ENCODE data around the gene VDAC1.
A peak's percentile ranks its signal among the peaks of the same experiment; 100 is the strongest.

VDAC1 gene

GRCh38 chr5:133933169-133933509, 71.6 kb downstream of the VDAC1 start:
- no peak for TF ChIP-seq CTCF (IDR thresholded peaks at IDR 0.05; ENCODE audit: extremely low read depth, missing control alignments)

GRCh38 chr5:133932441-133933168, 72.2 kb downstream of the VDAC1 start:
- no peak for TF ChIP-seq CTCF (IDR thresholded peaks at IDR 0.05; ENCODE audit: extremely low read depth, missing control alignments)
- DNase-seq (ENCODE audit: low spot score) = no peak

More at GRCh38 chr5:133933169-133933509, 71.6 kb downstream of the VDAC1 start:
- DNase-seq (ENCODE audit: low spot score) = no peak

- no peak for TF ChIP-seq CTCF (IDR thresholded peaks at IDR 0.05; ENCODE audit: extremely low read depth, missing control alignments)
- no peak for DNase-seq (ENCODE audit: low spot score)
These were observed 73.2 kb downstream of the VDAC1 start for GRCh38 chr5:133931546-133931945.

GRCh38 chr5:133930813-133931090, 74.0 kb downstream of the VDAC1 start:
- no peak for DNase-seq (ENCODE audit: low spot score)
- no peak for TF ChIP-seq CTCF (IDR thresholded peaks at IDR 0.05; ENCODE audit: extremely low read depth, missing control alignments)

- DNase-seq (ENCODE audit: low spot score) = peak; percentile 62
- TF ChIP-seq CTCF (IDR thresholded peaks at IDR 0.05; ENCODE audit: extremely low read depth, missing control alignments) = no peak
These were observed 74.5 kb downstream of the VDAC1 start for GRCh38 chr5:133930061-133930812.

- DNase-seq (ENCODE audit: low spot score) = peak; percentile 55
- TF ChIP-seq CTCF (IDR thresholded peaks at IDR 0.05; ENCODE audit: extremely low read depth, missing control alignments) = no peak
These were observed 76.0 kb downstream of the VDAC1 start for GRCh38 chr5:133928587-133929393.

All from GM20000 (cell line).